ENCODE measurements around the gene PLEKHG3. TPM values are rescaled to one million over a fixed set of nuclear protein-coding genes. Genes with fewer than 3 reads are reported as not detected.

PLEKHG3 gene
- total and polyA plus RNA-seq, 2 of the 13 experiments (the other 11 are each of a cell fraction or from before 2014, with no cell fraction given) = 7.1 to 9.8 TPM

- H3K4me3 ChIP-seq (replicated peaks in 1 of 3; ENCODE audit: insufficient read depth in 1 of 3, low read depth in 2 of 3, low read length in 3 of 3) = no peak overlapping the region
- H2AFZ ChIP-seq (ENCODE audit: low read length) = no peak overlapping the region
- no peaks in the 10 kb centered on the region for H4K20me1 ChIP-seq (ENCODE audit: insufficient read depth, low read length)
- no peak for DNase-seq (ENCODE audit: low spot score)
- POLR2A ChIA-PET = interaction anchor here (0.6 to 1.9 kb wide), 2 partner anchors 20 to 22 kb away, joined by 3 to 5 read pairs; partner anchors contain the start of gene PLEKHG3
- H3K36me3 ChIP-seq (replicated peaks in 1 of 2; ENCODE audit: control insufficient read depth in 1 of 2, insufficient read depth in 2 of 2, low read length in 2 of 2) = peaks cover 6 to 7% of the 10 kb centered on the region in 2 experiments; a peak in 3 of 5 replicates
- intact Hi-C loops (cut with micrococcal nuclease; ENCODE audit: unreplicated experiment) (no loop called here), in situ Hi-C loops (cut with HindIII; ENCODE audit: extremely low pct_ligation_motif_present, low pct_unique_long_range_greater_than_20kb) (no loop called here)
- H3K9me3 ChIP-seq (ENCODE audit: low read length) = no peaks in the 10 kb centered on the region
- H3K4me1 ChIP-seq (ENCODE audit: insufficient read depth, low read length) = peaks cover 37% of the 10 kb centered on the region
- no peak overlapping the region for H3K27ac ChIP-seq (ENCODE audit: extremely low read length, insufficient read depth, low read length)
- no peak overlapping the region for H3K9ac ChIP-seq (ENCODE audit: insufficient read depth, low read depth, low read length)
- CTCF ChIA-PET (ENCODE audit: low intra/inter-chr PET ratio, low total read pairs) = no interaction called here
- H3K4me2 ChIP-seq (ENCODE audit: low read depth, low read length) = no peak overlapping the region
- WGBS (ENCODE audit: low lambda C conversion rate) = 97% methylated on average over 5 of the region's 6 CpGs
- no TSS peak for BruUV-seq (replicated peaks)
- ATAC-seq = no peak
- no peaks in the 10 kb centered on the region for H3K27me3 ChIP-seq (ENCODE audit: control insufficient read depth in 1 of 2, insufficient read depth in 2 of 2, low read length in 2 of 2)
- FAIRE-seq = no peak
- H3K79me2 ChIP-seq (ENCODE audit: insufficient read depth, low read length) = peaks cover 1% of the 10 kb centered on the region
- TF ChIP-seq FOXP1 (IDR thresholded peaks at IDR 0.05) (no peak), FOXP1 (CRISPR knock-in tag; IDR thresholded peaks at IDR 0.05) (no peak), ZNF552 (CRISPR knock-in tag; IDR thresholded peaks at IDR 0.05; ENCODE audit: borderline replicate concordance) (no peak), HBP1 (CRISPR knock-in tag; IDR thresholded peaks at IDR 0.05; ENCODE audit: low read depth) (no peak), ZBTB46 (CRISPR knock-in tag; IDR thresholded peaks at IDR 0.05; ENCODE audit: borderline replicate concordance) (no peak), ZNF207 (IDR thresholded peaks at IDR 0.05; ENCODE audit: borderline replicate concordance) (no peak), RBFOX2 (IDR thresholded peaks at IDR 0.05; ENCODE audit: low read depth, low read length) (no peak), JUNB (CRISPR knock-in tag; IDR thresholded peaks at IDR 0.05; ENCODE audit: borderline replicate concordance) (no peak), ZNF407 (CRISPR knock-in tag; IDR thresholded peaks at IDR 0.05; ENCODE audit: not compliant biosample characterization) (no peak), HMGXB4 (CRISPR knock-in tag; IDR thresholded peaks at IDR 0.05; ENCODE audit: borderline replicate concordance in 1 of 2, low read depth in 1 of 2) (no peak)
Observed at GRCh38 chr14:64725879-64726584, 21.8 kb downstream of the PLEKHG3 start.
